ENCODE data around the gene DYNC2LI1.

The DYNC2LI1 gene

GRCh38 chr2:43763091-43763490 is 10.7 kb upstream of the DYNC2LI1 start:
- DNase-seq (ENCODE audit: low read depth, low spot score), result no peak

- no peak for DNase-seq (ENCODE audit: low read depth, low spot score)
Measured at GRCh38 chr2:43764086-43764705, 9.6 kb upstream of the DYNC2LI1 start.

- DNase-seq (ENCODE audit: low read depth, low spot score), result no peak
Measured at GRCh38 chr2:43766006-43766405, 7.8 kb upstream of the DYNC2LI1 start.

GRCh38 chr2:43774617-43775016 is 778 bp downstream of the DYNC2LI1 start:
- DNase-seq (ENCODE audit: low read depth, low spot score), result no peak

GRCh38 chr2:43776324-43776723 is 2.5 kb downstream of the DYNC2LI1 start:
- no peak for DNase-seq (ENCODE audit: low read depth, low spot score)

GRCh38 chr2:43777306-43777926 is 3.6 kb downstream of the DYNC2LI1 start:
- no peak for DNase-seq (ENCODE audit: low read depth, low spot score)

GRCh38 chr2:43778233-43778632 is 4.4 kb downstream of the DYNC2LI1 start:
- DNase-seq (ENCODE audit: low read depth, low spot score), result no peak

- no peak for DNase-seq (ENCODE audit: low read depth, low spot score)
Measured at GRCh38 chr2:43787895-43788294, 14.1 kb downstream of the DYNC2LI1 start.

GRCh38 chr2:43788646-43789045 is 14.8 kb downstream of the DYNC2LI1 start:
- DNase-seq (ENCODE audit: low read depth, low spot score), result no peak

- no peak for DNase-seq (ENCODE audit: low read depth, low spot score)
Measured at GRCh38 chr2:43790147-43790546, 16.3 kb downstream of the DYNC2LI1 start.

- DNase-seq (ENCODE audit: low read depth, low spot score), result no peak
Measured at GRCh38 chr2:43791035-43791765, 17.4 kb downstream of the DYNC2LI1 start.

GRCh38 chr2:43792653-43793052 is 18.8 kb downstream of the DYNC2LI1 start:
- DNase-seq (ENCODE audit: low read depth, low spot score), result no peak

- DNase-seq (ENCODE audit: low read depth, low spot score), result no peak
Measured at GRCh38 chr2:43794956-43795355, 21.1 kb downstream of the DYNC2LI1 start.

- DNase-seq (ENCODE audit: low read depth, low spot score), result no peak
Measured at GRCh38 chr2:43796206-43796605, 22.4 kb downstream of the DYNC2LI1 start.

- DNase-seq (ENCODE audit: low read depth, low spot score), result no peak
Measured at GRCh38 chr2:43798300-43798699, 24.5 kb downstream of the DYNC2LI1 start.

- DNase-seq (ENCODE audit: low read depth, low spot score), result no peak
Measured at GRCh38 chr2:43800894-43801293, 27.1 kb downstream of the DYNC2LI1 start.

- DNase-seq (ENCODE audit: low read depth, low spot score), result no peak
Measured at GRCh38 chr2:43802135-43802534, 28.3 kb downstream of the DYNC2LI1 start.

- no peak for DNase-seq (ENCODE audit: low read depth, low spot score)
Measured at GRCh38 chr2:43803113-43803512, 29.3 kb downstream of the DYNC2LI1 start.

GRCh38 chr2:43806719-43807031 is 32.8 kb downstream of the DYNC2LI1 start:
- DNase-seq (ENCODE audit: low read depth, low spot score), result no peak

- no peak for DNase-seq (ENCODE audit: low read depth, low spot score)
Measured at GRCh38 chr2:43810452-43810851, 36.6 kb downstream of the DYNC2LI1 start.

- DNase-seq (ENCODE audit: low read depth, low spot score), result no peak
Measured at GRCh38 chr2:43810888-43811287, 37.0 kb downstream of the DYNC2LI1 start.

GRCh38 chr2:43812006-43812405 is 38.2 kb downstream of the DYNC2LI1 start:
- no peak for DNase-seq (ENCODE audit: low read depth, low spot score)

GRCh38 chr2:43812947-43813346 is 39.1 kb downstream of the DYNC2LI1 start:
- DNase-seq (ENCODE audit: low read depth, low spot score), result no peak
